Liver (tissue), 3 donors: ENCODE data around the gene ZNF592.

ENCODE experiments used
- CTCF ChIP-seq: fragments of 150-350 bp; IDR thresholded peaks from 2 replicates; pipeline ENCODE4 v1.5.1; 2017; ENCODE audit warnings: improper control_type of control experiment, low read depth, low read length; ENCODE audit not compliant: missing input control
- EGR1 ChIP-seq, 2 donors: IDR thresholded peaks; 2 replicates each; pipeline ENCODE4 v1.6.1; 2016 to 2018; ENCODE audit warnings: antibody characterized with exemption in 2 of 2, low read depth in 2 of 2
- NR2F2 ChIP-seq: IDR thresholded peaks from 2 replicates; pipeline ENCODE4 v1.6.1; 2016; ENCODE audit warnings: antibody characterized with exemption
- RAD21 ChIP-seq, 2 donors: IDR thresholded peaks; 2 replicates each; pipeline ENCODE4 v1.6.1; 2016; ENCODE audit warnings: antibody characterized with exemption in 2 of 2, mild to moderate bottlenecking in 2 of 2
- REST ChIP-seq: IDR thresholded peaks from 2 replicates; pipeline ENCODE4 v1.6.1; 2016; ENCODE audit warnings: antibody characterized with exemption, mild to moderate bottlenecking
- RXRA ChIP-seq, 2 donors: IDR thresholded peaks; 2 replicates each; pipeline ENCODE4 v1.6.1; 2017 to 2018; ENCODE audit warnings: antibody characterized with exemption in 2 of 2, mild to moderate bottlenecking in 1 of 2
- SP1 ChIP-seq: IDR thresholded peaks from 2 replicates; pipeline ENCODE4 v1.6.1; 2018; ENCODE audit warnings: antibody characterized with exemption, mild to moderate bottlenecking
- TAF1 ChIP-seq: conservative IDR thresholded peaks from 2 replicates; pipeline ENCODE4 v1.6.1; 2016; ENCODE audit warnings: antibody characterized with exemption, mild to moderate bottlenecking
- YY1 ChIP-seq: IDR thresholded peaks from 2 replicates; pipeline ENCODE4 v1.6.1; 2016; ENCODE audit warnings: antibody characterized with exemption, mild to moderate bottlenecking
- ZBTB33 ChIP-seq: IDR thresholded peaks from 2 replicates; pipeline ENCODE4 v1.6.1; 2016; ENCODE audit warnings: antibody characterized with exemption
- TF ChIP-seq, protein P1 (sequence below): IDR thresholded peaks from 2 replicates; pipeline ENCODE4 v1.6.1; 2016; ENCODE audit warnings: antibody characterized with exemption
- donor health status: healthy.
- donor health status: healthy.

- TF ChIP-seq YY1: no peak
- TF ChIP-seq NR2F2: no peak
- no peak for TF ChIP-seq RXRA (IDR thresholded peaks at IDR 0.05)
- no peak for TF ChIP-seq TAF1
- TF ChIP-seq CTCF: no peak
- TF ChIP-seq, protein P1, sequence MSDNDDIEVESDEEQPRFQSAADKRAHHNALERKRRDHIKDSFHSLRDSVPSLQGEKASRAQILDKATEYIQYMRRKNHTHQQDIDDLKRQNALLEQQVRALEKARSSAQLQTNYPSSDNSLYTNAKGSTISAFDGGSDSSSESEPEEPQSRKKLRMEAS: no peak
- no peak for TF ChIP-seq REST
- no peak for TF ChIP-seq RAD21 (IDR thresholded peaks at IDR 0.05)
- TF ChIP-seq ZBTB33: no peak
- no peak for TF ChIP-seq SP1
- TF ChIP-seq EGR1 (IDR thresholded peaks at IDR 0.05; ENCODE audit: low read depth in 2 of 2): no peak
These were observed 13.5 kb upstream of the ZNF592 start for GRCh38 chr15:84734794-84735479.
